Caco-2 (cell line): ENCODE measurements around the gene SLC9A2. TPM values are rescaled to one million over a fixed set of nuclear protein-coding genes. Genes with fewer than 3 reads are reported as not detected.

Experiments used
- BruUV-seq: library from RNA; stranded (reverse); fragments of 400-500 nt; replicated peaks from 2 replicates; lab custom pipeline; 2021; lab: Mats Ljungman, UMichigan
- CTCF ChIA-PET: fragments of 300-600 bp; sonication (Branson Sonifier 250); formaldehyde crosslinking; loops from one replicate; lab custom pipeline; 2022; ENCODE audit warnings: antibody characterized with exemption; lab: Charles Lee
- POLR2A ChIA-PET: fragments of 300-600 bp; sonication (Branson Sonifier 250); formaldehyde crosslinking; loops from one replicate; lab custom pipeline; 2022; ENCODE audit warnings: antibody characterized with exemption; lab: Charles Lee
- DNase-seq, 2 experiments: peaks; one replicate each; pipeline versions ENCODE4 v3.0.0 to v3.0.0-alpha.2; 2020 to 2022
- H3K27me3 ChIP-seq: replicated peaks from 2 replicates; pipeline ENCODE4 v1.6.0; 2011; ENCODE audit warnings: low read length; ENCODE audit not compliant: control insufficient read depth, insufficient read depth
- H3K36me3 ChIP-seq: 2 replicates; pipeline ENCODE4 v1.5.1; 2011; ENCODE audit warnings: low read length; ENCODE audit not compliant: control insufficient read depth, insufficient read depth
- H3K4me1 ChIP-seq: fragments of 250-450 bp; sonication (Bioruptor Pico); 2 replicates; pipeline ENCODE4 v1.5.1; 2020; ENCODE audit warnings: mild to moderate bottlenecking
- H3K4me3 ChIP-seq: 2 replicates; pipeline ENCODE4 v1.5.1; 2011; ENCODE audit warnings: low read depth, mild to moderate bottlenecking, control low read depth, low read length
- H3K9me3 ChIP-seq: fragments of 250-450 bp; sonication (Bioruptor Pico); 2 replicates; pipeline ENCODE4 v1.5.1; 2020; ENCODE audit warnings: mild to moderate bottlenecking, moderate library complexity
- H3K27ac Mint-ChIP-seq: one replicate; pipeline ENCODE4 v1.8.0; 2022; ENCODE audit warnings: mixed read lengths; ENCODE audit not compliant: unreplicated experiment
- H3K27me3 Mint-ChIP-seq: one replicate; pipeline ENCODE4 v1.8.0; 2022; ENCODE audit warnings: mixed read lengths; ENCODE audit not compliant: insufficient read depth, unreplicated experiment
- H3K36me3 Mint-ChIP-seq: one replicate; pipeline ENCODE4 v1.8.0; 2022; ENCODE audit warnings: mild to moderate bottlenecking, mixed read lengths; ENCODE audit not compliant: insufficient read depth, unreplicated experiment
- H3K4me1 Mint-ChIP-seq: one replicate; pipeline ENCODE4 v1.8.0; 2022; ENCODE audit warnings: low read depth, mixed read lengths; ENCODE audit not compliant: unreplicated experiment
- H3K4me3 Mint-ChIP-seq: one replicate; pipeline ENCODE4 v1.8.0; 2022; ENCODE audit warnings: mild to moderate bottlenecking, moderate library complexity, mixed read lengths; ENCODE audit not compliant: unreplicated experiment
- H3K9me3 Mint-ChIP-seq: one replicate; pipeline ENCODE4 v1.8.0; 2022; ENCODE audit warnings: mixed read lengths; ENCODE audit not compliant: unreplicated experiment
- intact Hi-C: fragments of 100-400 bp; cut with micrococcal nuclease; formaldehyde crosslinking; loops from one replicate; pipeline ENCODE4 v1.10.0; 2022; ENCODE audit not compliant: unreplicated experiment
- total RNA-seq: library from RNA; stranded (reverse); gene quantifications from 2 replicates; pipeline ENCODE4 v1.2.3, GENCODE V29; 2022
- TF ChIP-seq, protein P1 (sequence below), 2 experiments: fragments of 200-600 bp in 1 of 2; IDR thresholded peaks; 1 replicate in 1 of 2; 2 replicates in 1 of 2; pipeline versions ENCODE4 v1.5.1 to v1.8.0; 2011 to 2022; ENCODE audit warnings: antibody characterized with exemption in 1 of 2, control low read depth in 1 of 2, inconsistent platforms in 1 of 2, low read depth in 1 of 2, low read length in 1 of 2, mild to moderate bottlenecking in 1 of 2, moderate library complexity in 1 of 2; ENCODE audit not compliant: insufficient read depth in 1 of 2, severe bottlenecking in 1 of 2, unreplicated experiment in 1 of 2

SLC9A2 gene
- total RNA-seq, 1 experiment from 2014 or later: 14.4 TPM

DNA sequence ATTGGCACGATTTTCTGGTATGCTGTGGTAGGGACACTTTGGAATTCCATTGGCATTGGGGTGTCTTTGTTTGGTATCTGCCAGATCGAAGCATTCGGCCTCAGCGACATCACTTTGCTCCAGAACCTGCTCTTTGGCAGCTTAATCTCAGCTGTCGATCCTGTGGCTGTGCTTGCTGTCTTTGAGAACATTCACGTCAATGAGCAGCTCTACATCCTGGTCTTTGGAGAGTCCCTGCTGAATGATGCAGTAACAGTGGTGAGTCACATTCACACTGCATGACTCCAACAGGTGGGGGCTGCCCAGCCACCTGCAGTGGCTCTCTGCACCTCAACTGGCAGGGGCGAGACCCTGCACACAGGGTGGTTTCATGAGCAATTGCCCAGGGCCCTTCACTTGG, 38.4 kb downstream of the SLC9A2 start:
- H3K4me1 ChIP-seq: peaks cover 33% of the 10 kb centered on the region
- Mint-ChIP-seq H3K27me3 (no peaks in the 10 kb centered on the region), H3K4me3 (no peak overlapping the region), H3K27ac (no peak overlapping the region), H3K9me3 (no peaks in the 10 kb centered on the region), H3K4me1 (peaks cover 26% of the 10 kb centered on the region), H3K36me3 (no peaks in the 10 kb centered on the region)
- H3K4me3 ChIP-seq: no peak overlapping the region
- ChIA-PET CTCF (no interaction called here), POLR2A (no interaction called here)
- no TSS peak for BruUV-seq
- intact Hi-C loops: no loop called here
- TF ChIP-seq, protein P1, sequence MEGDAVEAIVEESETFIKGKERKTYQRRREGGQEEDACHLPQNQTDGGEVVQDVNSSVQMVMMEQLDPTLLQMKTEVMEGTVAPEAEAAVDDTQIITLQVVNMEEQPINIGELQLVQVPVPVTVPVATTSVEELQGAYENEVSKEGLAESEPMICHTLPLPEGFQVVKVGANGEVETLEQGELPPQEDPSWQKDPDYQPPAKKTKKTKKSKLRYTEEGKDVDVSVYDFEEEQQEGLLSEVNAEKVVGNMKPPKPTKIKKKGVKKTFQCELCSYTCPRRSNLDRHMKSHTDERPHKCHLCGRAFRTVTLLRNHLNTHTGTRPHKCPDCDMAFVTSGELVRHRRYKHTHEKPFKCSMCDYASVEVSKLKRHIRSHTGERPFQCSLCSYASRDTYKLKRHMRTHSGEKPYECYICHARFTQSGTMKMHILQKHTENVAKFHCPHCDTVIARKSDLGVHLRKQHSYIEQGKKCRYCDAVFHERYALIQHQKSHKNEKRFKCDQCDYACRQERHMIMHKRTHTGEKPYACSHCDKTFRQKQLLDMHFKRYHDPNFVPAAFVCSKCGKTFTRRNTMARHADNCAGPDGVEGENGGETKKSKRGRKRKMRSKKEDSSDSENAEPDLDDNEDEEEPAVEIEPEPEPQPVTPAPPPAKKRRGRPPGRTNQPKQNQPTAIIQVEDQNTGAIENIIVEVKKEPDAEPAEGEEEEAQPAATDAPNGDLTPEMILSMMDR (IDR thresholded peaks at IDR 0.05; ENCODE audit: insufficient read depth in 1 of 2, low read depth in 1 of 2, low read length in 1 of 2, severe bottlenecking in 1 of 2, unreplicated experiment in 1 of 2): no peak
- H3K9me3 ChIP-seq: no peaks in the 10 kb centered on the region
- no peaks in the 10 kb centered on the region for H3K27me3 ChIP-seq
- DNase-seq: no peak
- no peaks in the 10 kb centered on the region for H3K36me3 ChIP-seq

DNA sequence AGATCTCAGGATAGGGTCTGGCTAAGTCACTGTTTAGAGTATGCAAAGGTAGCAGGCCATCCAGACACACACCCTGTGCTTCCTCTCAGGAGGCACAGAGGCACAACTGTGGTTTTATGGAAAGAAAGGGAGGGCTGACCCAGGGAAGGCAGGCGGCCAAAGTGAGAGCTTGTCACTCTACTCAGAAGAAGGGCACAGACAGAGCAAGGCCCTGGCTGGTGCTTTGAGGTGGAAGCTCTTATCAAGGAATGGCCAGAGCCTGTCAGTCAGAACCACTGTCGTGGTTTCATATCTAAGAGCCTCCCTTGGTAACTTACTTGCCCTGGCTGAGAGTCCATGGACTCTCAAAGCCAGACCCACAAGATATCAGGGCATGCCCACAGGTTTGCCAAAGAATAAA, 40.7 kb downstream of the SLC9A2 start:
- intact Hi-C loops: loop anchor here (5.0 kb wide), 1 partner anchor 38 kb away; no protein-coding TSS in a partner anchor
- peak overlapping the region; percentile 79 for H3K27ac Mint-ChIP-seq
- DNase-seq: peak in 1 of 2 experiments; percentile 53
- ChIA-PET CTCF (interaction anchor here (0.9 kb wide), 1 partner anchor 74 kb away, joined by 4 read pairs; no protein-coding TSS in a partner anchor), POLR2A (no interaction called here)
- TF ChIP-seq, protein P1 (IDR thresholded peaks at IDR 0.05; ENCODE audit: insufficient read depth in 1 of 2, low read depth in 1 of 2, low read length in 1 of 2, severe bottlenecking in 1 of 2, unreplicated experiment in 1 of 2): no peak
- peak overlapping the region; percentile 34 for H3K4me3 Mint-ChIP-seq
- H3K27me3 Mint-ChIP-seq: no peaks in the 10 kb centered on the region
- H3K9me3 Mint-ChIP-seq: no peaks in the 10 kb centered on the region
- Histone ChIP-seq H3K9me3 (no peaks in the 10 kb centered on the region), H3K27me3 (no peaks in the 10 kb centered on the region), H3K4me1 (peaks cover 50% of the 10 kb centered on the region), H3K36me3 (no peaks in the 10 kb centered on the region), H3K4me3 (no peak overlapping the region)
- peaks cover 29% of the 10 kb centered on the region for H3K4me1 Mint-ChIP-seq
- H3K36me3 Mint-ChIP-seq: no peaks in the 10 kb centered on the region
- BruUV-seq: no TSS peak

DNA sequence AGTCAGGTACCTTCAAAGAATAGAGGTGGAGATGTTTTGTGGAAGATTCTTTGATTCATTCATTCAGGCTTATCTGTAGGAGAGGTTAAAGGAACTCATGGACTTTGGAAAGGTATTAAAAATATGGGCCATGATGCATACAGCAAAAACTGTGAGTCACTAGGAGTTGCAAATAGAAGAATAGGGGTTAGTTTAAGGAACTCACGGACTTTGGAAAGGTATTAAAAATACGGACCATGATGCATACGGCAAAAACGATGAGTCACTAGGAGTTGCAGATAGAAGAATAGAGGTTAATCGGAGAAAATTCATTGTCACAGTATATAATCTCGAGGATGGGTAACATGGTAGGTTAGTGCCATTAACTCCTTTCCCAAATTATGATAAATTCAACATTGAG, 41.2 kb downstream of the SLC9A2 start:
- ChIA-PET CTCF (interaction anchor here (0.9 kb wide), 1 partner anchor 74 kb away, joined by 4 read pairs; no protein-coding TSS in a partner anchor), POLR2A (no interaction called here)
- Mint-ChIP-seq H3K36me3 (no peaks in the 10 kb centered on the region), H3K27me3 (no peaks in the 10 kb centered on the region), H3K9me3 (no peaks in the 10 kb centered on the region), H3K4me3 (peak overlapping the region; percentile 34), H3K27ac (peak overlapping the region; percentile 79), H3K4me1 (peaks cover 29% of the 10 kb centered on the region)
- Histone ChIP-seq H3K4me3 (no peak overlapping the region), H3K9me3 (no peaks in the 10 kb centered on the region), H3K36me3 (no peaks in the 10 kb centered on the region), H3K4me1 (peaks cover 50% of the 10 kb centered on the region), H3K27me3 (no peaks in the 10 kb centered on the region)
- no TSS peak for BruUV-seq
- DNase-seq: peak in 1 of 2 experiments; percentile 11
- TF ChIP-seq, protein P1 (IDR thresholded peaks at IDR 0.05; ENCODE audit: insufficient read depth in 1 of 2, low read depth in 1 of 2, low read length in 1 of 2, severe bottlenecking in 1 of 2, unreplicated experiment in 1 of 2): no peak
- intact Hi-C loops: loop anchor here (5.0 kb wide), 1 partner anchor 38 kb away; no protein-coding TSS in a partner anchor
